Left lung (tissue), 10 donors: Measurements from ENCODE around the gene CSF1R. TPM values are rescaled to one million over a fixed set of nuclear protein-coding genes. Genes with fewer than 3 reads are reported as not detected.

Experiments
- ATAC-seq: fragments of 200-7000 bp; cut with Tn5 transposase; one replicate; pipeline ENCODE4 v1.9.1; 2020; ENCODE audit warnings: moderate library complexity
- DNase-seq, 4 donors: peaks; one replicate each; pipeline ENCODE4 v3.0.0-alpha.2; 2013 to 2020
- H3K27ac ChIP-seq, 2 donors: fragments of 200-600 bp; sonication (generic) in 1 of 2; one replicate each; pipeline versions ENCODE4 v1.5.0 to v1.8.0; 2020 to 2021
- H3K27me3 ChIP-seq, 2 donors: fragments of 200-600 bp; sonication (generic) in 1 of 2; one replicate each; pipeline versions ENCODE4 v1.5.0 to v1.8.0; 2020 to 2021
- H3K36me3 ChIP-seq, 2 donors: fragments of 200-600 bp; sonication (generic) in 1 of 2; one replicate each; pipeline versions ENCODE4 v1.5.0 to v1.8.0; 2020 to 2021
- H3K4me1 ChIP-seq, 2 donors: fragments of 200-600 bp; one replicate each; pipeline ENCODE4 v1.8.0; 2021
- H3K4me3 ChIP-seq, 2 donors: fragments of 200-600 bp; sonication (generic) in 1 of 2; one replicate each; pipeline versions ENCODE4 v1.5.0 to v1.8.0; 2020 to 2021; ENCODE audit warnings: mild to moderate bottlenecking in 1 of 2
- H3K9me3 ChIP-seq, 2 donors: fragments of 200-600 bp; sonication (generic) in 1 of 2; one replicate each; pipeline versions ENCODE4 v1.5.0 to v1.8.0; 2020 to 2021
- CTCF ChIP-seq, 2 donors: fragments of 200-600 bp; sonication (generic) in 1 of 2; IDR thresholded peaks; one replicate each; pipeline versions ENCODE4 v1.5.0 to v1.8.0; 2021; ENCODE audit warnings: antibody characterized with exemption in 2 of 2
- intact Hi-C, 2 donors: fragments of 100-400 bp; cut with DNase I; formaldehyde crosslinking; loops; one replicate each; pipeline versions ENCODE4 v1.11.2 to v1.14.2; 2022
- polyA plus RNA-seq, 6 donors: library from polyadenylated mRNA; unstranded; fragments of 120-200 nt; gene quantifications; one replicate each; pipeline ENCODE4 v1.2.1, GENCODE V29; 2013; ENCODE audit not compliant: insufficient read length in 6 of 6
- total RNA-seq, 2 donors: library from RNA; stranded (reverse); fragmentation: NEBNext Ultra II Directional; extraction: Animal tissue kit (Norgen Biotek cat#: 25700); gene quantifications; one replicate each; pipeline ENCODE4 v1.2.1, GENCODE V29; 2021
- donor health status: DM: no; HTN: yes; CAD: no.
- donor health status: DM: no; HTN: no; CAD: no.

CSF1R gene
- total and polyA plus RNA-seq, 8 donors = 22.7 to 93.1 (median 26.0) TPM

DNA sequence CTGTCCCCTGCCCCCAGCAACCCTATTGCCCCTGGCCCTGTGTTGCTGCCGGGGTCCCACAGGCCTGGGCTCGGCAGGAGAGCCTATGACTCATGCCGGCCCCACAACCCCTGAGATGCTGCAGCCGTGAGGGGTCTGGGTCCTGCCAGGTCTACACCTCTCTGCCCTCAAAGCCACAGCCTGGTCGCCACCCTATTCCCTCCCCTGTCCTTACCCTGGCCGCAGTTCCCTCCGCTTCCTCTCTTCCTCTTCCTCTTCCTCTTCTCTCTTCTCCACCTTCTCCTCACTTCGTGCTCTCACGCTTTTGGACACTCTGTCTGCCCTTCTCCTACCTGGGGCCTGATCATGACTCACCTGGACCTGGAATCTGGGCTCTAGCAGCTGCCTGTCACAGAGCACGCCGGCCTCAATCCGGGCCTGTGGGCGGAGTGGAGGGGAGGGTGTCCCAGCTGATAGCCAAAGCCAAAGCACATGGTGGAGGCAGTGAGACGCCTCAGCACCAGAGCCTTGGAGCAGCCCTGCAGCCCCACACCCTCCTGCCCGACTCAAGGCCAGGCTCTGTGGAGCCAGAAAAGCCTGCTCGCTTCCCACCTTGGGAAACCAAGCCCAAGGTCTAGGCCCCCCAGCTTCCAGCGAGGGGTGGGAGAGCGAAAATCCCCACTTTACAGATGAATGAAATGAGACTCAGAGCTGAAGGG, 26.8 kb upstream of the CSF1R start:
- H3K4me1 ChIP-seq = peaks cover 5 to 14% of the 10 kb centered on the region in 2 donors
- H3K36me3 ChIP-seq = peaks cover 0 to 3% of the 10 kb centered on the region in 2 donors
- H3K9me3 ChIP-seq = no peaks in the 10 kb centered on the region
- no peak overlapping the region for H3K4me3 ChIP-seq
- peak overlapping the region in 1 of 2 donors; percentile 56 for H3K27ac ChIP-seq
- no peak for TF ChIP-seq CTCF (IDR thresholded peaks at IDR 0.05)
- no peaks in the 10 kb centered on the region for H3K27me3 ChIP-seq
- DNase-seq (peak in 1 of 4 donors; percentile 66), ATAC-seq (peak; percentile 45)
- intact Hi-C loops = no loop called here

GRCh38 chr5:150112201-150113046, 26.1 kb upstream of the CSF1R start:
- Histone ChIP-seq H3K4me3 (no peak overlapping the region), H3K27me3 (no peaks in the 10 kb centered on the region), H3K27ac (peak overlapping the region in 1 of 2 donors; percentile 56), H3K36me3 (peaks cover 0 to 3% of the 10 kb centered on the region in 2 donors), H3K4me1 (peaks cover 5 to 17% of the 10 kb centered on the region in 2 donors), H3K9me3 (no peaks in the 10 kb centered on the region)
- intact Hi-C loops = no loop called here
- peak; percentile 69 for ATAC-seq
- peak in 1 of 4 donors; percentile 70 for DNase-seq
- no peak for TF ChIP-seq CTCF (IDR thresholded peaks at IDR 0.05)

GRCh38 chr5:150111122-150111521, 24.8 kb upstream of the CSF1R start:
- peaks cover 0 to 3% of the 10 kb centered on the region in 2 donors for H3K36me3 ChIP-seq
- TF ChIP-seq CTCF (IDR thresholded peaks at IDR 0.05) = no peak
- intact Hi-C loops = no loop called here
- H3K9me3 ChIP-seq = no peaks in the 10 kb centered on the region
- no peak overlapping the region for H3K4me3 ChIP-seq
- DNase-seq (no peak), ATAC-seq (no peak)
- no peak overlapping the region for H3K27ac ChIP-seq
- H3K27me3 ChIP-seq = no peaks in the 10 kb centered on the region
- peaks cover 5 to 24% of the 10 kb centered on the region in 2 donors for H3K4me1 ChIP-seq

DNA sequence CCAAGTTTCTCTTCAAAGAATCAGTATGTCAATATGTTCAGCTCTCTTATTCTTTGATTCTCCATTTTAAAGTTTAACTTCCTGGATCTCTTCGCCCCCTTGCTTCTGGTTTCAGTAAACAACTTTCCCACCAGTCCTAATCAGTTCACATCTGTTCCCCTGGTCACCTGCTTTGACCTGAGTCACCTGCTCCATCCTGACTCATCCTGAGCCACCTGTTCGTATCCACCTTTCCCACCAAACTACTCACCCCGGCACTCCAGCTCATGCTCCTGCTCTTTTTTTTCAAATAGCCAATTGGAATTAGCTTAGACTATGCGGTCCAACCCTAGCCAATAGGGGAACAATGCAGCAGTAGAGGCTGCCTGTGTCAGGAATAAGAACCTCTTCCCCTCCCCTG, 23.6 kb upstream of the CSF1R start:
- DNase-seq = no peak
- intact Hi-C loops = no loop called here
- H3K4me1 ChIP-seq = peaks cover 5 to 28% of the 10 kb centered on the region in 2 donors
- no peaks in the 10 kb centered on the region for H3K27me3 ChIP-seq
- ATAC-seq = no peak
- H3K4me3 ChIP-seq = no peak overlapping the region
- no peak overlapping the region for H3K27ac ChIP-seq
- no peaks in the 10 kb centered on the region for H3K36me3 ChIP-seq
- no peak for TF ChIP-seq CTCF (IDR thresholded peaks at IDR 0.05)
- no peaks in the 10 kb centered on the region for H3K9me3 ChIP-seq
